Ureter (tissue), 1 donor: Measurements from ENCODE around the gene SCTR. TPM values are rescaled to one million over a fixed set of nuclear protein-coding genes. Genes with fewer than 3 reads are reported as not detected.

Source experiments
- DNase-seq: peaks from one replicate; pipeline ENCODE4 v3.0.0-alpha.2; 2020; ENCODE audit warnings: low spot score
- total RNA-seq: library from RNA; stranded (reverse); gene quantifications from one replicate; pipeline ENCODE4 v1.2.4, GENCODE V29; 2023
- donor health status: DM: yes; HTN: yes; CAD: no.

SCTR gene
- total RNA-seq, 1 donor from 2014 or later: not detected

GRCh38 chr2:119475225-119475856, 48.9 kb downstream of the SCTR start:
- DNase-seq: peak; percentile 25

GRCh38 chr2:119474371-119475224, 49.7 kb downstream of the SCTR start:
- peak; percentile 39 for DNase-seq

- no peak for DNase-seq
Observed at GRCh38 chr2:119473621-119474370, 50.5 kb downstream of the SCTR start.

- DNase-seq: no peak
Observed at GRCh38 chr2:119472749-119473148, 51.5 kb downstream of the SCTR start.

GRCh38 chr2:119469661-119470297, 54.5 kb downstream of the SCTR start:
- DNase-seq: no peak

- no peak for DNase-seq
Observed at GRCh38 chr2:119469131-119469530, 55.2 kb downstream of the SCTR start.

GRCh38 chr2:119468154-119468955, 55.9 kb downstream of the SCTR start:
- DNase-seq: no peak

- no peak for DNase-seq
Observed at GRCh38 chr2:119466373-119466772, 57.9 kb downstream of the SCTR start.

GRCh38 chr2:119465687-119466086, 58.6 kb downstream of the SCTR start:
- DNase-seq: no peak

GRCh38 chr2:119464981-119465380, 59.3 kb downstream of the SCTR start:
- DNase-seq: no peak

GRCh38 chr2:119463990-119464389, 60.3 kb downstream of the SCTR start:
- DNase-seq: no peak

GRCh38 chr2:119463136-119463535, 61.1 kb downstream of the SCTR start:
- no peak for DNase-seq

- DNase-seq: no peak
Observed at GRCh38 chr2:119462574-119462973, 61.7 kb downstream of the SCTR start.

GRCh38 chr2:119461811-119462210, 62.5 kb downstream of the SCTR start:
- DNase-seq: no peak

GRCh38 chr2:119460076-119460475, 64.2 kb downstream of the SCTR start:
- DNase-seq: no peak

- no peak for DNase-seq
Observed at GRCh38 chr2:119455066-119455718, 69.1 kb downstream of the SCTR start.

GRCh38 chr2:119453972-119454593, 70.2 kb downstream of the SCTR start:
- DNase-seq: no peak

GRCh38 chr2:119451336-119452050, 72.8 kb downstream of the SCTR start:
- no peak for DNase-seq

GRCh38 chr2:119449521-119449920, 74.8 kb downstream of the SCTR start:
- DNase-seq: no peak
